Activated CD4-positive, alpha-beta T cell treated with anti-CD3 and anti-CD28 coated beads, Interleukin-2, amount 50 U/mL, for 48 hours (primary cell): Measurements from ENCODE around the gene ABRAXAS1.

Source experiments
- DNase-seq, 2 experiments: peaks; one replicate each; pipeline ENCODE4 v3.0.0-alpha.2; 2020

Gene ABRAXAS1

GRCh38 chr4:83449009-83449408, 35.9 kb downstream of the ABRAXAS1 start:
- DNase-seq, result no peak

- no peak for DNase-seq
Observed at GRCh38 chr4:83440899-83441298, 44.0 kb downstream of the ABRAXAS1 start.

GRCh38 chr4:83440148-83440814, 44.6 kb downstream of the ABRAXAS1 start:
- no peak for DNase-seq

- DNase-seq, result no peak
Observed at GRCh38 chr4:83438719-83439118, 46.2 kb downstream of the ABRAXAS1 start.

GRCh38 chr4:83436680-83437079, 48.2 kb downstream of the ABRAXAS1 start:
- DNase-seq, result no peak

- no peak for DNase-seq
Observed at GRCh38 chr4:83431200-83431599, 53.7 kb downstream of the ABRAXAS1 start.

- no peak for DNase-seq
Observed at GRCh38 chr4:83418211-83418610, 66.7 kb downstream of the ABRAXAS1 start.

- DNase-seq, result no peak
Observed at GRCh38 chr4:83417566-83417965, 67.3 kb downstream of the ABRAXAS1 start.

GRCh38 chr4:83413676-83414075, 71.2 kb downstream of the ABRAXAS1 start:
- DNase-seq, result no peak
